Keratinocyte (primary cell): Measurements from ENCODE around the gene CELSR1. TPM values are rescaled to one million over a fixed set of nuclear protein-coding genes. Genes with fewer than 3 reads are reported as not detected.
"Not testable (repeated sequence)": the region's sequence is repeated elsewhere in the genome, so short reads cannot be mapped to it uniquely, and the experiment has no call there.

Source experiments
- DNase-seq: peaks from one replicate; pipeline ENCODE4 v3.0.0-alpha.2; 2011; ENCODE audit warnings: low read depth, missing footprints, low spot score
- FAIRE-seq: peaks from 2 replicates; lab custom pipeline; 2011; peaks lifted over from hg19 to GRCh38; lab: Jason Lieb, UNC
- H2AFZ ChIP-seq: 2 replicates; pipeline ENCODE4 v1.6.0; 2012; ENCODE audit warnings: low read length, control low read depth, inconsistent platforms; ENCODE audit not compliant: control insufficient read depth
- H3K27ac ChIP-seq: 2 replicates; pipeline ENCODE4 v1.5.1; 2011; ENCODE audit warnings: low read length; ENCODE audit not compliant: control insufficient read depth, insufficient read depth
- H3K27me3 ChIP-seq: 3 replicates; pipeline ENCODE4 v1.6.0; 2011; ENCODE audit warnings: low read length; ENCODE audit not compliant: control insufficient read depth, insufficient read depth; ENCODE audit errors: extremely low read depth
- H3K36me3 ChIP-seq, 2 experiments: 2 replicates in 1 of 2; 3 replicates in 1 of 2; pipeline ENCODE4 v1.5.1; 2011; ENCODE audit warnings: low read length in 2 of 2, mild to moderate bottlenecking in 1 of 2; ENCODE audit not compliant: control insufficient read depth in 2 of 2, insufficient read depth in 2 of 2; ENCODE audit errors: extremely low read depth in 1 of 2
- H3K4me1 ChIP-seq: 3 replicates; pipeline ENCODE4 v1.5.1; 2011; ENCODE audit warnings: low read length; ENCODE audit not compliant: control insufficient read depth, insufficient read depth; ENCODE audit errors: extremely low read depth
- H3K4me2 ChIP-seq: 3 replicates; pipeline ENCODE4 v1.6.0; 2011; ENCODE audit warnings: low read depth, low read length; ENCODE audit not compliant: control insufficient read depth, insufficient read depth; ENCODE audit errors: extremely low read depth
- H3K4me3 ChIP-seq, 3 experiments: fragments of 200-600 bp in 1 of 3; sonication (generic) in 1 of 3; 2 replicates in 2 of 3; 3 replicates in 1 of 3; pipeline ENCODE4 v1.5.1; 2011 to 2016; ENCODE audit warnings: low read length in 3 of 3, mild to moderate bottlenecking in 3 of 3, control low read depth in 2 of 3, inconsistent platforms in 1 of 3, low read depth in 1 of 3, mixed read lengths in 1 of 3, mixed run types in 1 of 3, moderate library complexity in 1 of 3; ENCODE audit not compliant: control insufficient read depth in 2 of 3, insufficient read depth in 2 of 3; ENCODE audit errors: extremely low read depth in 1 of 3
- H3K79me2 ChIP-seq: 2 replicates; pipeline ENCODE4 v1.6.0; 2012; ENCODE audit warnings: low read length; ENCODE audit not compliant: control insufficient read depth, insufficient read depth
- H3K9ac ChIP-seq: 3 replicates; pipeline ENCODE4 v1.6.0; 2011; ENCODE audit warnings: low read length; ENCODE audit not compliant: control insufficient read depth, insufficient read depth; ENCODE audit errors: extremely low read depth
- H3K9me1 ChIP-seq: 3 replicates; pipeline ENCODE4 v1.6.0; 2011; ENCODE audit warnings: low read length; ENCODE audit not compliant: control insufficient read depth, insufficient read depth; ENCODE audit errors: extremely low read depth
- H3K9me3 ChIP-seq: 2 replicates; pipeline ENCODE4 v1.5.1; 2012; ENCODE audit warnings: low read depth, low read length; ENCODE audit not compliant: control insufficient read depth
- H4K20me1 ChIP-seq: 3 replicates; pipeline ENCODE4 v1.6.0; 2011; ENCODE audit warnings: low read length; ENCODE audit not compliant: control insufficient read depth, insufficient read depth; ENCODE audit errors: extremely low read depth
- CTCF ChIP-seq, 3 experiments: IDR thresholded peaks in 1 of 3; conservative IDR thresholded peaks in 1 of 3; optimal IDR thresholded peaks in 1 of 3; 2 replicates in 2 of 3; 3 replicates in 1 of 3; pipeline versions ENCODE3 to v1.5.1; 2011; ENCODE audit warnings: low read length in 3 of 3, mild to moderate bottlenecking in 3 of 3, moderate library complexity in 2 of 3, control low read depth in 1 of 3, inconsistent platforms in 1 of 3; ENCODE audit not compliant: insufficient read depth in 2 of 3; ENCODE audit errors: extremely low read depth in 1 of 3
- EZH2 ChIP-seq: IDR thresholded peaks from one replicate; pipeline ENCODE4 v1.6.1; 2012; ENCODE audit warnings: inconsistent platforms, mild to moderate bottlenecking, low read length, moderate library complexity
- dilution Hi-C: fragments of 300-500 bp; cut with MboI; formaldehyde crosslinking; loops from one replicate; pipeline ENCODE4 v1.7.0; 2020; ENCODE audit warnings: low sequenced_read_pairs; ENCODE audit not compliant: extremely low pct_ligation_motif_present
- polyA plus RNA-seq, 5 experiments: library from polyadenylated mRNA; depleted of rRNA in 3 of 5; stranded (reverse) in 3 of 5; stranded (forward) in 1 of 5; unstranded in 1 of 5; fragments of >200 nt; gene quantifications; 1 replicate in 1 of 5; 2 replicates in 3 of 5; 3 replicates in 1 of 5; pipeline versions ENCODE4 v1.2.1 to v1.2.3, GENCODE V29; 2011 to 2012; ENCODE audit warnings: missing spikeins in 2 of 5, low read depth in 1 of 5, low replicate concordance in 1 of 5

The CELSR1 gene
- polyA plus RNA-seq, 1 donor (not counting 4 experiments of a cell fraction or from before 2014, with no cell fraction given) = 16.1 TPM

DNA sequence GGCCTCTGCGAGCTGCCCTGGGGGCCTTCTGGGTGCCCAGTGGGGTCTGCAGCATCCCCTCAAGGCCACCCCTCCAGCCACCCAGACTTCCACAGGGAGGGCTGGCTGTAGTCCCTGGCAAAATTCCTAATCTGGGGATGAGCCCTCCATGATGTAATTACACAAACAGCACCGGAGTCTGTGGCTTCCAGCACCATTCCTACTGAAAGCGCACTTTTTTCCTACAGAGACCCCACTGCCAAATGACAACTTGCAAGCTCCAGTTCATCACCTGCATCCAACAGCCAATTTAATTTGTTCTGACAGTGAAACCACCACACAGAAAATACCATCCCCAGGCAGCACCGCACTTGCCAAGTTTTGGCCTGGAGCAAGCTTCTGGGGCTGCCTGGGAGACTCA lies 131.5 kb downstream of the CELSR1 start:
- no peaks in the 10 kb centered on the region for H3K79me2 ChIP-seq
- H3K4me3 ChIP-seq = no peak overlapping the region
- H2AFZ ChIP-seq = no peak overlapping the region
- DNase-seq (no peak), FAIRE-seq (no peak)
- dilution Hi-C loops = no loop called here
- H3K27ac ChIP-seq = no peak overlapping the region
- TF ChIP-seq CTCF (optimal IDR thresholded peaks at IDR 0.05 in 1 of 3, IDR thresholded peaks at IDR 0.05 in 1 of 3, conservative IDR thresholded peaks at IDR 0.05 in 1 of 3; ENCODE audit: extremely low read depth in 1 of 3, insufficient read depth in 2 of 3, low read length in 3 of 3) = no peak
- H3K4me1 ChIP-seq = no peaks in the 10 kb centered on the region
- no peaks in the 10 kb centered on the region for H3K9me3 ChIP-seq
- H3K4me2 ChIP-seq = no peak overlapping the region
- H3K27me3 ChIP-seq = no peaks in the 10 kb centered on the region
- H3K9me1 ChIP-seq = no peaks in the 10 kb centered on the region
- H4K20me1 ChIP-seq = peaks cover 2% of the 10 kb centered on the region
- no peak overlapping the region for H3K9ac ChIP-seq
- peaks cover 5 to 19% of the 10 kb centered on the region in 2 experiments for H3K36me3 ChIP-seq

DNA sequence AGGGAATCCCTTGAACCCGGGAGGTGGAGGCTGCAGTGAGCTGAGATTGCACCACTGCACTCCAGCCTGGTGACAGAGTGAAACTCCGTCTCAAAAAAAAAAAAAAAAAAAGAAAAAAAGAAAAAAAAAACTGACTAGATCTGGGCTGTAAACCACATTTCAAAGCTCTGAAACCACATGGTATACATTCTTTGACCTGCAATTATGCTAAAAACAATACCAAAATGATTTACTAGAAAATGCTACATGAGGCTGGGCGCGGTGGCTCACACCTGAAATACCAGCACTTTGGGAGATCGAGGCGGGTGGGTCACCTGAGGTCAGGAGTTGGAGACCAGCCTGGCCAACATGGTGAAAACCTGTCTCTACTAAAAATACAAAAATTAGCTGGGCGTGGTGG lies 133.5 kb downstream of the CELSR1 start:
- H3K9ac ChIP-seq, H2AFZ ChIP-seq, FAIRE-seq, H3K9me1 ChIP-seq, H3K79me2 ChIP-seq, H3K4me2 ChIP-seq, H3K4me1 ChIP-seq, H3K27me3 ChIP-seq, H3K27ac ChIP-seq, H4K20me1 ChIP-seq, H3K9me3 ChIP-seq, dilution Hi-C loops, DNase-seq, H3K4me3 ChIP-seq: not testable (repeated sequence)
- peaks cover 11 to 13% of the 10 kb centered on the region in 2 experiments for H3K36me3 ChIP-seq

- Histone ChIP-seq H3K9ac (no peak overlapping the region), H3K9me1 (no peaks in the 10 kb centered on the region), H3K79me2 (no peaks in the 10 kb centered on the region), H3K4me3 (no peak overlapping the region), H3K27ac (no peak overlapping the region), H3K36me3 (peaks cover 9 to 18% of the 10 kb centered on the region in 2 experiments), H3K4me1 (no peaks in the 10 kb centered on the region), H2AFZ (no peak overlapping the region), H4K20me1 (peaks cover under 1% of the 10 kb centered on the region), H3K4me2 (no peak overlapping the region), H3K9me3 (no peaks in the 10 kb centered on the region), H3K27me3 (no peaks in the 10 kb centered on the region)
- no peak for TF ChIP-seq CTCF (optimal IDR thresholded peaks at IDR 0.05 in 1 of 3, IDR thresholded peaks at IDR 0.05 in 1 of 3, conservative IDR thresholded peaks at IDR 0.05 in 1 of 3; ENCODE audit: extremely low read depth in 1 of 3, insufficient read depth in 2 of 3, low read length in 3 of 3)
- TF ChIP-seq EZH2 = no peak
- dilution Hi-C loops = no loop called here
- FAIRE-seq (peak; percentile 39), DNase-seq (no peak)
These were observed 134.9 kb downstream of the CELSR1 start for GRCh38 chr22:46402505-46402904.
